ENCODE results near the gene EP400.

The EP400 gene, protein sequence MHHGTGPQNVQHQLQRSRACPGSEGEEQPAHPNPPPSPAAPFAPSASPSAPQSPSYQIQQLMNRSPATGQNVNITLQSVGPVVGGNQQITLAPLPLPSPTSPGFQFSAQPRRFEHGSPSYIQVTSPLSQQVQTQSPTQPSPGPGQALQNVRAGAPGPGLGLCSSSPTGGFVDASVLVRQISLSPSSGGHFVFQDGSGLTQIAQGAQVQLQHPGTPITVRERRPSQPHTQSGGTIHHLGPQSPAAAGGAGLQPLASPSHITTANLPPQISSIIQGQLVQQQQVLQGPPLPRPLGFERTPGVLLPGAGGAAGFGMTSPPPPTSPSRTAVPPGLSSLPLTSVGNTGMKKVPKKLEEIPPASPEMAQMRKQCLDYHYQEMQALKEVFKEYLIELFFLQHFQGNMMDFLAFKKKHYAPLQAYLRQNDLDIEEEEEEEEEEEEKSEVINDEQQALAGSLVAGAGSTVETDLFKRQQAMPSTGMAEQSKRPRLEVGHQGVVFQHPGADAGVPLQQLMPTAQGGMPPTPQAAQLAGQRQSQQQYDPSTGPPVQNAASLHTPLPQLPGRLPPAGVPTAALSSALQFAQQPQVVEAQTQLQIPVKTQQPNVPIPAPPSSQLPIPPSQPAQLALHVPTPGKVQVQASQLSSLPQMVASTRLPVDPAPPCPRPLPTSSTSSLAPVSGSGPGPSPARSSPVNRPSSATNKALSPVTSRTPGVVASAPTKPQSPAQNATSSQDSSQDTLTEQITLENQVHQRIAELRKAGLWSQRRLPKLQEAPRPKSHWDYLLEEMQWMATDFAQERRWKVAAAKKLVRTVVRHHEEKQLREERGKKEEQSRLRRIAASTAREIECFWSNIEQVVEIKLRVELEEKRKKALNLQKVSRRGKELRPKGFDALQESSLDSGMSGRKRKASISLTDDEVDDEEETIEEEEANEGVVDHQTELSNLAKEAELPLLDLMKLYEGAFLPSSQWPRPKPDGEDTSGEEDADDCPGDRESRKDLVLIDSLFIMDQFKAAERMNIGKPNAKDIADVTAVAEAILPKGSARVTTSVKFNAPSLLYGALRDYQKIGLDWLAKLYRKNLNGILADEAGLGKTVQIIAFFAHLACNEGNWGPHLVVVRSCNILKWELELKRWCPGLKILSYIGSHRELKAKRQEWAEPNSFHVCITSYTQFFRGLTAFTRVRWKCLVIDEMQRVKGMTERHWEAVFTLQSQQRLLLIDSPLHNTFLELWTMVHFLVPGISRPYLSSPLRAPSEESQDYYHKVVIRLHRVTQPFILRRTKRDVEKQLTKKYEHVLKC (N-terminal part only)

GRCh38 chr12:131949431-131950181 is at the start of gene EP400:
TSS of gene EP400 (plus strand) at chr12:131949942. CDS start at chr12:131960620, 10,678 bp downstream.
- DNase-seq, result peak; percentile 84

GRCh38 chr12:131900397-131900796 is 49.3 kb upstream of the EP400 start:
- no peak for DNase-seq

DNA sequence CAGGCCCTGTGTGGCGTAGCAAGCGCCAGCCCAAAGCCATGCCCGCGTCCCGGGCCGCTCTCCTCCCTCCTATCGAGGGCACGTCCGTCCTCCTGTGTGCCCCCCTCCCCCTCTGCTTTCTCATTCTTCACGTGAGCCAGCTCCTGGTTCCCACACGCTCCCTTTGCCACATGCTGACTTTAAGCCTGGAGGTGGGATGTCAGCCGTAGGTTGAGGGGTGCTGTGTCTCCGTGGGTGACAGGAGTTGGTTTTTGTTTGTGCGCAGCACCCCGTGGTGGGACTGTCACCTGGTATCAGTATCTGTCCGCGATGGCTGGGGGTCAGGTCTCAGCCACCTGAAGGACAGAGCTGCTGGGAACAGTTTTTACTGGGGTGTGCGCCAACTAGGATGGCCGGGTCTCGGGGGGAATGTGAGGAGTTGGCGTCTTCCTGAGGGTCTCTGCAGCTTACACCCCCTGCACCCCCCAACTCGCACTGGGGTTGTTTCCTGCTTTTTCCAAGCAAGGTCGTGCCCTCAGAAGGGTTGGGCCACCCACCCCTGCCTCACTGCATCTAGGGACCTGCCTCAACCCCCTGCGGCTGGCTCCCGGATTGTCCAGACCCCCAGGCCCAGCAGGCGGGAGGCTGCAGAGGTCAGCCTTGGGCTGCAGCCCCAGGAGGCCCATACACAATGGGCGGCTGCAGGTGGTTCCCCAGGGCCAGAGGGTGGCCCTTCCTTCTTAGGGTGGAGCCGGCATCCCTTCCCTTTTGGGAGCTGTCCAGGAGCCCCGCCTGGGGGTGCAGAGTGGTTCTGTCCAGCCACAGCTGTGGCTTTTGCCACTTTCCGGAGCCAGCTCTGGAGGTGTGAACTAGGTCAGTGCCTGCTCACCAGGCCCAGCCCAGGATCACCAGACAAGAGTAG is 48.1 kb upstream of the EP400 start:
- DNase-seq, result no peak

DNA sequence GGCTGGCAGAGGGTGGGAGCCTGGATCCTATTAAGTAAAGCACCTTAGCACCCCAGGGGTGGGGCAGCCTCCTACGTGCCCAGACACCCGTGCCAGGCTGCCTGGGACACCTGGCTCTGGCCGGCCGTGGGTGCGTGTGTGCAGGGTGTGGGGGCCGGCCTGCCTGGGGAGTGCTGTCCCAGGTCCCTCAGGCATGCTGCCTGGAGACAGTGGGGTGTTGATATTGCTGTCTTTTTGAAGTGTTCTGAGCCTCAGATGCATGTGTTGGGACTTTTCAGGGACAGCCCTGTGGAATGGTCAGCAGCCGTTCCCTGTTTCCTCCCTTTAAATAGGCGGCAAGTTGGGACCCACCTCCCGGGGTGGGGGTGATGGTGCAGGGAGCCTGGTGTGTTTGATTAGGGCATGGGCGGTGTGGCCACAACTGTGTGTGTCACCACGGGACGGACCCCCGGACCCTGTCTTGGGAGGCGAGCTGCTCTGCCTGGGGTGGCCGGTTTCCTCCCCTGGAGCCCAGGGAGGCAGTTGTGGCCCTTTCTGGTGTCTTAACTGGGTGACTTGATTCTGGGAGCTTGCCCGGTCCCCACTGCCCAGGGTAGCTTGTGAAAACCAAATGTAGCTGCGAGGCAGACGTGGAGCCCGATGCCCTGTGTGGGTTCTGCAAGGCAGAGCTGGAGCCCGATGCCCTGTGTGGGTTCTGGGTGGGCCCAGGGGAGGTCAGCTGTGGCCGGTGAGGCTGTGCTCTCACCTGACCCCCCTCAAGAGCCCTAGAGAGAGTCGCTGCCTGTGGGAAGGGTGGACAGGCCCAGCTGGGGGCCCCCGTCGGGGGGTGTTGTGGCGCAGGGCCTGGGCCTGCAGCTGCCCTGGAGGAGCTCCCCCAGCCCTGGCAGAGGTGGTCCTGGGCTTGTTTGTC is 47.2 kb upstream of the EP400 start:
- no peak for DNase-seq

DNA sequence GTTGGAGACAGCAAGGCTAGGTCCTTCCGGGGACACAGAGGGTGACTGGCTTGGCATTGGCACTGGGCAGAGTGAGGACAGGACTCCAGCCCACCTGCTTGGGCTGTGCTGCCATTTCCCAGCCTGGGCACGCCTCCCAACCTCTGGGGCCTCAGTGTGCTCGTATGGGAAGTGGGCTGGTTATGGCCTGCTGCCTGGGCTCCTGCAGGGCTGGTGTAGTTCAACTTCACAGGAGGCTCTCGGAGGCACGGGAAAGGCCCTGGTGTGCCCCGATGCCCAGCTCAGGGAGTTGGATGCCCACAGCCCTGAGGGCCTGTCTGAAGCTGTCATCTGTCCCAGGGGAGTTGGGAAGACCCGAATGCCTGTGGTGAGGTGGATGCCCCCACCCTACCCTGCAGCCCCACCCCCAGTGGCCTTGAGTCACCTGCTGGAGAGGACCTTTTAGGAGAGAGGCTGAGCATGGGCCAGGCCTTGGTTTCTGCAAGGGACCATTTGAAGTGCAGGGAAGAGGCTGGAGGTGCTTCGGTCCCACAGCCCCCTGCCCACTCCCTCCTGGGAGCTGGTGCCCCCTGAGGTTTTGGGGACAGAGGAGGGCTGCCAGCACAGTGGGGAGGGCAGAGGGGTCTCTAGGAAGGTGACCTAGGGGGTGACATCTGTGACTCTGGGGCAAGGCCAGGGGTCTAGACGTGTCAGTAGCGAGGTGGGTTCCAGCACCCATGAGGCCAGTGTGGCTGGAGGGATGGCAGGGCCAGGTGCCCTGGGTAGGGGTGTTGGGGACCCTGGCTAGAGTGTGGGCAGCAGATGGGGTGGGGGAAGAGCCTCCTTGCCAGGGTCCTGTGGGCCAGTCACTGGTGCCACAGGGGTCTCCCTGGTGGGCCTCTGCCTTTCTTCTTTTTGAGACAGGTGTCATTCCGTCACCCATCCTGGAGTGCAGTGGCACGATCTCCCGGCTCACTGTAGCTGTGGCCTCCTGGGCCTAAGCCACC is 46.2 kb upstream of the EP400 start:
- no peak for DNase-seq

DNA sequence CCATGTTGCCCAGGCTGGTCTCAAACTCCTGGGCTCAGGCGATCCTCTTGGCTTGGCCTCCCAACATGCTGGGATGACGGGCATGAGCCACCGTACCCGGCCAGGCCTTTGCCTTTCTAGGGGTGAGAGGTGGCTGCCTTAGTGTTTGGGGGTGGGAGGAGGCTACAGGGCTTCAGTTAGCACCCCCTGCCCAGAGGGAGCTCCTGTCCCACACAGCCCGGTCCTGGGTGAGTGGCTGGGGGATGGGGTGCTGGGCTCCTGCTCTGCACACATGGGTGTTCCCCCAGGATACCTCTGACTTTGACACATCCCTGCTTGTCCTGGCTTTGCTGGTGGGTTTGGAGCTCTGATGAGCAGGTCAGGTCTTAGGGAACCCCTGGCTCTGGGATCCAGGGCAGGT is 45.4 kb upstream of the EP400 start:
- no peak for DNase-seq

DNA sequence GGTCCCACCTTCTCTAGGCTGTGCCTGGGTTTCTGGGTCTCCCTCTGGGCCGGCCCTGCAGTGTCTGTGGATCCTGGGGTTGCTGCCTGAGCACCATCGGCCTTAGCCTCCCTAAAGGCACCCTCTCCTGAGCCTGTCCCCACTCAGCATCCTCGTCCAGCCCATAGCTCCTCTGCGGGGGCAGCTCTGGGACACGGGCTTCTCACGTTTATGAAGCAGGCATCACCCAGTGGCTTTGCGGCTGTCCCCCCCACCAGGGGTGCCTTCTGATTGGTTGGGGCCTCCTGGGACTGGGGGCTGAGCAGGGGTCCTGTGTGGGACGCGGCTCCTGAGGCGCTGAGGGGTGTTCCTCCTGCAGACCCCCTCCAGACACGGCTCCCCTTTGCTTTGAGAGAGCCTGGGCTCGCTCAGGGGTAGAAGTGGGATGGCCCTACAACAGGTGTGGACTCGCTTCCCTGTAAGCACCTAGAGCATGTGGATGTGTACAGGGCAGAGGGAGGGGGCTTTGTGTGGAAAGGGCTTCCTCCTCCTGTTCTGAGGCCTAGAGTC is 44.6 kb upstream of the EP400 start:
- no peak for DNase-seq

DNA sequence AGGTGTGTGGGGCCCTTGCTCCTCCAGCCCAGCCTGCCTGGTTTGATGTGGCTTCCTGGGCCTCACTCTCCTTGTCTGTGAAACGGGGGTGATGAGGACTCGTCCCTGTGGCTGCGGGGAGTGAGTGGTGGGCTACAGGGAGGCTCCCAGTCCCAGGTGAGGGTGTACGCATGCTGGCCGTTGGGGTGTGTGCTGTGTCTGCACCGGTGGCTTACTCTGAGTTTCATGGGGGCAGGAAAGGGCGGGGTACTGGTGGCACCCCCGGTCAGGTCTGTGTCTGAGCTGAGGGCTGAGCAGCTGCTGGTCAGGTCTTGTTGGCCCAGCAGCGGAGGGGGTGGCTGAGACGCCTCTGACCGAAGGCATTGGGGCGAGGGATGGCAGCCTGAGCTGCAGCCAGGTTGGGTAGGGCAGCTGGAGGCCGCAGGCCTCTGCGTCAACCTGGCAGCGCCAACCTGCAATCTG is 44.1 kb upstream of the EP400 start:
- no peak for DNase-seq

DNA sequence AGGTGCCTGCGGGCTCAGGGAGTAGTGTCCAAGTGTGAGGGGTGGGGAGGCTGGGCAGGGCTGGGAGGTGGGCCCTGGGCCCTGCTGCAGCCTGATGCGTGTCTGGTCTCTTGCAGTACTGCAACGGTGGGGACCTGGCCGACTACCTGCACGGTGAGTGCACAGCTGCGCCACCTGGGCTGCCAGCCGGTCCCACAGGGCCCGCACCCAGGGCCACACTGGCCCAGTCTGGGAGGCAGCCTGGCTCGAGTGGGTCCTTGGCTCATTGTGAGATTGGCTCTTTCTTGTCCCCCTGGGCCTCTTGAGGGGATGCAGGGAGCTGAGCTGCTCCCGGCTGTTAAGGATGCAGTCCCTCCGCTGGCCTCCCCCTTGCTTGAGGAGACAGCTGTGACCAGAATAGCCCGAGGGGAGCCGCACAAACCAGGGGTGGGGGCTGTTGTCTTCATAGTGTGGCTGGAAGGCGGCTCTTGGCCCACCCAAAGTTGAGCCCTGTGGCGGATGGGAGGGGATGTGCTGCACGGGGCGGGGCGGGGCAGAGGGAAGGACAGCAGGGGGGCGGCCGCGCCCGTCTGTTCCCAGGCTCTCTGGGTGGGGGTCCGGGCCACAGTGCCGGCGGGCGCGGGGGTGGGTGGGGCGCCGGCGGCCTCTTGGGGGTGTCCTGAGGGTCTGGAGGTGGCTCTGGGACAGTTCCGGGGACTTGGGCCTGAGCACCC is 42.2 kb upstream of the EP400 start:
- DNase-seq, result no peak

DNA sequence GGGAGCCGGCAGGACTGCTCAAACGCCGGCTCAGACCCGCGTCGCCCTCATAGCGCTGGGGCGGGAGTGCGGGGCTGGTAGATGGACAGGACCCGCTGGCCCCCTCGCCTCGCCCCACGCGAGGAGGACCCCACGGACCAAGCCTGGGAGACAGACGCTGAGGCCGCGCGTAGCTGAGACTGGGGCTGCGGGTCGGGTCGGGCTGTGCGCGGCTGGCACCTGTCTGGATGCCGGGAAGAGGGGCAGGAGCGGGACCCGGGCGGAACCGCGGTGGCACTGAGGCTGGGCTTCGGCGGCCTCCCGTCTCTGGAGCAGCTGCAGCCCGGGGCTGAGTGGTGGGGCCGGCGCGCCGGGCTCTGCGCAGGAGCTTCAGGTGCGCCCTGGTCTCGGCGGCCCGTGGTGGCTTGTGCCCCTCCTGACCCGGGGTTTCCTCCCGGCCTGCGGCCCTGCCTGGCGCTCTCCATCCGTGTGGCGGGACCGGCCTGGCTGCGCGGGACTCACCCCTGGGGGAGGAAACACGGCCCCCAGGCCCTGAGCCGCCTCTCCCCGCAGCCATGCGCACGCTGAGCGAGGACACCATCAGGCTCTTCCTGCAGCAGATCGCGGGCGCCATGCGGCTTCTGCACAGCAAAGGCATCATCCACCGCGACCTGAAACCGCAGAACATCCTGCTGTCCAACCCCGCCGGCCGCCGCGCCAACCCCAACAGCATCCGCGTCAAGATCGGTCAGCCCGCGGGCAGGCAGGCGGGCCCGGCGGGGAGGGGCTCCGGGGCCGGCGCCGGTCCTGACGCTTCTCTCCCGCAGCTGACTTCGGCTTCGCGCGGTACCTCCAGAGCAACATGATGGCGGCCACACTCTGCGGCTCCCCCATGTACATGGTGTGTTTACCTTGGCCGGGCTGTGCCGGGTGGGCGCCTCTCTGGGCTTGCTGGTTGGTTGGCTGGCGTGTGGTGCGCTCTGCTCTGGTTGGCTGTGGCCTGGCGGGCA is 41.4 kb upstream of the EP400 start:
- DNase-seq, result no peak

DNA sequence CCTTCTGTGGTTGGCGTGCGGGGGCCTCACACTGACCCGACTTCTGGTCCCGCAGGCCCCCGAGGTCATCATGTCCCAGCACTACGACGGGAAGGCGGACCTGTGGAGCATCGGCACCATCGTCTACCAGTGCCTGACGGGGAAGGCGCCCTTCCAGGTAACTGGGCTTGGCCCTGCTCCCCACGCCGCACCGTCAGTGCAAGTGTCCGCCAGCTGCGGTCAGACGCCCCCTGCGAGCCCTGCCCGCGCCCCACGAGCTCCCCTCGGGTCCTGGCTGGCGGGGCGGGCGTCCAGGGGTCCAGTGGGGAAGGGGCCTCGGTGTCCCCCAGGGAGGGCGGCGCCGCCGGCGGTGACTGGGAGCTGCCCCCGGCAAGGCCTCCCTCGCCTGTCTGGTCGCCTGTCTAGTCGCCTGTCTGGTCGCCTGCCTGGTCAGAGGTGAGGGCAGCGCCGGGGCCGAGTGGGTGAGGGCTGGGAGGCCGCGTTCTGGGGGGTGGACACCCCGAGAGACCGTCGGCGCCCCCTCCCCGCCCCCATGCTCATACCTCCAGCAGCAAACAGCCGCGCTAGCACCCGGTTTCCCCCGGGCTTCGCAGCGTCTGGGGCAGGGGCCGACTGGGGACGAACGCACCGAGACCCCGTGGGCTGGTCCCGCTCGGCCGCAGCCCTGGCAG is 40.5 kb upstream of the EP400 start:
- no peak for DNase-seq

- no peak for DNase-seq
These were observed 40.0 kb upstream of the EP400 start for GRCh38 chr12:131909752-131910219.

GRCh38 chr12:131910302-131911027 is 39.3 kb upstream of the EP400 start:
- DNase-seq, result no peak

DNA sequence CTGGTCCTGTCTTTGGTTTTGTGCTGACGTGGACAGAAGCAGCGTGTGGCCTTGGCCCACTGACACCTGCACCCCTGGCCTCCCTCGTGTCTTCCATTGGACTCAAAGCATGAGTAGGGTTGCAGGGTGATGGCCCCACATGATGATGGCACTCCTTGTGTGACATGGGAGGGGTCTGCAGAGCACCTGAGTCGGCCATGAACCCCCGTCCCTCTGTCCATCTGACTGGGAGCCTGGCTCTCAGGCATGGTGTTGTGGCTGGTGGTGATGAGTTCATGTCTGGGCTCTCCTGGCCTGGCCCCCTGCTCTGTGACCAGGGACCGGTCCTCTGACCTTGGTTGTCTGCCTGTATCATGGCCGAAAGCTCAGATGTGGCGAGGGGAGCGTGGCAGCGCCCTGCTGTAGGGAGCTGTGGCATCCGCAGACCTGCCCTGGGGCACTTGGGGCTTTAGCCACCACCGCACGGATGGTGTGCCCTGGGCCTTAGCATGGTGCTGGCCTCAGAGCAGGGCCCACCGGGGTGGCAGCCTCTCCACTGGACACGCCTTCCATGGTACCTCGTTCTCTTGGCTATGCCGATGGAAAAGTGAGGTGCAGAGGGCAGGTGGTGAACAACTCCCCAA is 38.6 kb upstream of the EP400 start:
- DNase-seq, result no peak
